Ramos (cell line): ENCODE measurements around the gene NOPCHAP1.
"Not testable (repeated sequence)": the region's sequence is repeated elsewhere in the genome, so short reads cannot be mapped to it uniquely, and the experiment has no call there.

Source experiments
- in situ Hi-C: fragments of 300-500 bp; cut with MboI; formaldehyde crosslinking; loops from one replicate; pipeline ENCODE4 v1.14.3; 2022; ENCODE audit warnings: low sequenced_read_pairs; ENCODE audit not compliant: unreplicated experiment

Gene NOPCHAP1

DNA sequence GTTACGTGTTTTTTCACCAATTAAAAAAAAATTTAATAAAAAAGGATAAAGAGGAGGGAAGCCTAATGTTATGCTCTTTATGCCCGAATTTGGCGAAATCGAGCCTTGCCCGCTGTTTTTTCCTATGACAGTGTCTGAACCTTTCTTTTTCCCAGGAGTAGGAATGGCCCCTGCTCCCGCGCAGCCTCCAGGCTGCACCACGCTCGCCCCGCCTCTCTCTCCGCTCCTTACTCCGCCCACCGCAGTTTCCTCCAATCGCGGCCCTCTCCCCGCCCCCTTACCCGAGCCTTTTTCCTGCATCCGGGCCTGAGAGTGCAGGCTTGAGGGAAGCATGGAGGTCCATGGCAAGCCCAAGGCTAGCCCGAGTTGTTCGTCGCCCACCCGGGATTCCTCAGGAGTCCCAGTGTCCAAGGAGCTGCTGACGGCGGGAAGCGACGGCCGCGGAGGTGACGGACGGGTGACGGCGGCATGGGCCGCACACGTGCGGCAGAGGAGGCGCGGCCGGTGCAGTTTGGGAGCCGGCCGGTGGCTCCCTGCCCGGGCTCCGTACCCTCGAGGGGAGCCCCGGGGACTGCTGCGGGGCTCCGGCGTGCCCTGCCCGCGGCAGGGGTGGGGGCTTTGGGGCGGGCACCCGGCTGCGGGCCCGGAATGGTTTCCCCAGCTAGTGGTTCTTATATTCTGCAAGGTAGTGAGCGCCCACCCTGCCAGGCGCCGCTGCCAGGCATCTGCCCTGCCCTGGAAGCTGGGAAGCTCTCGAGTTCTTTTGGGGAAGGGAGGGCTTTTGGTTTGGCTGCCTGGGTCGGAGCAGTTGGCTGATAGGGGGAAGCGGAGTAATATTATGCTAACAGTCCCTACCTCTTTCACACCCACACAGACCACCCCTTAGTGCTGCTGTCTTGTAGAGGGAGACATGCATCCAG is at the start of gene NOPCHAP1:
TSS of gene NOPCHAP1 (plus strand) at position 295 of the 920 bp plus-strand sequence. CDS start at position 332, 37 bp downstream.
- in situ Hi-C loops, result no loop called here

DNA sequence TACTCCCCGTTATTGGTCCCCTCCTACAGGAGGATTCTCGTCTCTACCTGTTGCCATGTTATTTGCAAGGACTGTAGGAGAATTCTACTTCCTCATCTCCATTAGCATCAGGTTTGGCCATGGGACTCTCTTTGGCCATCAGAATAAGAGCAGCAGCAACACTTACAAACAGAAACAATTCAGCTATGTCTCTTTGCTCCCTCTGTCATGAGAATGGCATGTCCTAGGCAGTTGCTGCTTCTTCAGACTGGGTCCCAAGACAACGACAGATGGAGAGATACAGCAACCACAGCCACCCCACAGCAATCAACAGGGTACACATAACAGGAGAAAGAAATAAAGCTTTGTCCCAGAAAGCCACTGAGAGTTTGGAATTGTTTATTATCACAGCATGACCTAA is 47.7 kb upstream of the NOPCHAP1 start:
- in situ Hi-C loops, result no loop called here

- in situ Hi-C loops, result no loop called here
Observed at GRCh38 chr12:104939089-104939488, 47.0 kb upstream of the NOPCHAP1 start.

- in situ Hi-C loops, result no loop called here
Observed at GRCh38 chr12:104941454-104941853, 44.7 kb upstream of the NOPCHAP1 start.

DNA sequence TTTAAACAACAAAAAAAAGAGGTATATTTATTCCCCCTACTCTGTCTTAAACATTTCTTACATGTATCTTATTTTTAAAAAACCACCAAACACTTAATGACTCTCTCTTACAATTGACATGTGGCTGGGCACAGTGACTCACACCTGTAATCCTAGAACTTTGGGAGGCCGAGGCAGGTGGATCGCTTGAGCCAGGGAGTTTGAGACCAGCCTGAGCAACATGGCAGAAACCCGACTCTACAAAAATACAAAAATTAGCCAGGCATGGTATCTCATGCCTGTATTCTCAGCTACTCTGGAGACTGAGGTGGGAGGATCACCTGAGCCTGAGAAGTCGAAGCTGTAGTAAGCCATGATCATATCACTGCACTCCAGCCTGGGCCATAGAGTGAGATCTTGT is 44.0 kb upstream of the NOPCHAP1 start:
- in situ Hi-C loops, result no loop called here

DNA sequence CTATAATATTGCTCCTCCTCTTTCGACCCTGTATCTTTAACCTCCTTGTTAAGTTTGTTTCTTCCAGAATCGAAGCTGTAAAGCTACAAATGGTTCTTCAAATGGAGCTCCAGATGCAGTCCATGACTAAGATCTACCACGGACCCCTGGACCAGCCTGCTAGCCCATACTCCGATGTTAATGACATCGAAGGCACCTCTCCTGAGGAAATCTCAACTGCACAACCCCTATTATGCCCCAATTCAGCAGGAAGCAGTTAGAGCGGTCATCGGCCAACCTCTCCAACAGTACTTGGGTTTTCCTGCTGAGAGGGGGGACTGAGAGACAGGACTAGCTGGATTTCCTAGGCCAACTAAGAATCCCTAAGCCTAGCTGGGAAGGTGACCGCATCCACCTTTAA is 42.7 kb upstream of the NOPCHAP1 start:
- in situ Hi-C loops, result not testable (repeated sequence)

DNA sequence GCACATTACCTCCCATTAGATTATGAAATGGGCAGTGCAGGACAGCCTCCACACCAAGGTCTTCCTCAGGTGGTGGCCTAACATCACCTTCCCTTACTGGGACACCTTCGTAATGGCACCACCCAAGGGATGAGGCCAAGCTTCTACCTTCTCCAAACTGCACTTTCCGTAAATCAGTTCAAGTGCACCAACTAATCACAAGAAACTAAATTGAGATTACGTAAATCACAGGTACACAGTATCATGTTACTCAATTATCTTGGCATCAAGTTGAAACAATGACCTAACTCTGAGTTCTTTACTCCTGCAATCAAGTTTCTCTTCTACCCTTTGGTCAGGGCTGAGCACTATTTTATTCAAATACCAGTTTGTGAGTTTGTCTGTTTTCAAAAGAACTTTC is 41.9 kb upstream of the NOPCHAP1 start:
- in situ Hi-C loops, result no loop called here

- in situ Hi-C loops, result not testable (repeated sequence)
Observed at GRCh38 chr12:104948716-104949115, 37.4 kb upstream of the NOPCHAP1 start.

DNA sequence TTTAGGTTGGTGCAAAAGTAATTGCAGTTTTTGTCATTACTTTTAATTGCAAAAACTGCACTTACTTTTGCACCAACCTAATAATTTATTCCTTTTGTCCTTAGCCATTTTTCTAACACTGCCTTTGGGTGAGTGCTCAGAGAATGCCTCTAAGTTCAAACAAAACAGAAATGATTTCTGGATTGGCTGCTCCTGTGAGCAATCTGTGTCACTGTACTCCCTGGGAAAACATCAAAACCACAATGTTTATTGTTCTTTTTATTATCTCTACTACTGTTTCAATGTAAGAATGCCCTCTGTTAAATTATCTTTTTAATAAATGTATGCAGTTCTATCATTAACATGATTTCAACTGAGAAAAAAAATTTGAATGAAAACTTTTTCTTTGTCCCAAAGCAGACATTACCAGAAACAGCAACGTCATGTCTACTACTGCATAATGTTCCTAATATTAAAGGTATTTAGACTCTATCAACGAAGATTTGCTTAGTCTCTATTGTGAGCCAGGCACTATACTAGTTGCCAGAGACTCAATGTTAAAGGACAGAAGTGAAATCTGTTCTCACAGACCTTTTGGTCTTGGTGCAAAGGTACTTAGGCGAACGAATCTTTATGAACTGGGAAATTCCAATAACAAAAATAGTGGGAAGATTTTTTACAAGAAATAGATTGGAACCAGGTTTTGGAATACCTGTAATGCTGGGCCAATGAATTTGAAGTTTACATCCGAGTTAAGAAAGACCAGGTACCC is 34.2 kb upstream of the NOPCHAP1 start:
- in situ Hi-C loops, result no loop called here

- in situ Hi-C loops, result no loop called here
Observed at GRCh38 chr12:104952816-104953215, 33.3 kb upstream of the NOPCHAP1 start.

GRCh38 chr12:104953323-104953722 is 32.8 kb upstream of the NOPCHAP1 start:
- in situ Hi-C loops, result no loop called here

GRCh38 chr12:104955703-104956102 is 30.4 kb upstream of the NOPCHAP1 start:
- in situ Hi-C loops, result no loop called here

DNA sequence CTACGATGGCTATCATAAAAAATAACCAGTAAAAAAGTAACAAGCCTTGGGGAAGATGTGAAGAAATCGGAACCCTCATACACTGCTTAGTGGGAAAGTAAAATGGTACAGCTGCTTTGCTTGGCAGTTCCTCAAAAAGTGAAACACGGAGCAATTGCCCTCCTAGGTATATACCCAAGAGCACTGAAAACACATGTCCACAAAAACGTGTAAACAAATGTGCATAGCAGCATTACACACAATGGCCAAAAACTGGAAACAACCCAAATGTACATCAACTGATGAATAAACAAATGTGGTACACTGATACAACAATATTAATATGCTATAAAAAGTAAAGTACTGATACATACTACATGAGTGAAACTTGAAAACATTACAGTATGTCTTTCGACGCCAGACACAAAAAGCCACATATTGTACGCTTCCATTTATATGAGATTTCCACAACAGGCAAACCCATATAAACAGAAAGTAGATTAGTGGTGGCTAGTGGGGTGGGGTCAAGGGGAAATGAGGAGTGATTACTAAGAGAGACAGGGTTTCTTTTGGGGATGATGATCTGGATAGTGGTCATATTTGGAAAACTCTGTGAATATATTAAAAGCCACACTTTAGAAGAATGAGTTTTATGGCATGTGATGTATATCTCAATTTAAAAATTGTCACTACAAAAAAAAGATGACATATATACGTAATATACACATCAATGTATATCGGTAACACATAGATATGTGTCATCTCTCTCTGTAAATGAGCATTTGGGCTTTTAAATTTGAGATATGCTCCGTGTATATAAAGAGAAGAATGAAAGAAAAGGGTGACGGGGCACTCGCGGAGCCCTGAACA is 29.0 kb upstream of the NOPCHAP1 start:
- in situ Hi-C loops, result no loop called here

GRCh38 chr12:104957719-104958000 is 28.5 kb upstream of the NOPCHAP1 start:
- in situ Hi-C loops, result no loop called here

DNA sequence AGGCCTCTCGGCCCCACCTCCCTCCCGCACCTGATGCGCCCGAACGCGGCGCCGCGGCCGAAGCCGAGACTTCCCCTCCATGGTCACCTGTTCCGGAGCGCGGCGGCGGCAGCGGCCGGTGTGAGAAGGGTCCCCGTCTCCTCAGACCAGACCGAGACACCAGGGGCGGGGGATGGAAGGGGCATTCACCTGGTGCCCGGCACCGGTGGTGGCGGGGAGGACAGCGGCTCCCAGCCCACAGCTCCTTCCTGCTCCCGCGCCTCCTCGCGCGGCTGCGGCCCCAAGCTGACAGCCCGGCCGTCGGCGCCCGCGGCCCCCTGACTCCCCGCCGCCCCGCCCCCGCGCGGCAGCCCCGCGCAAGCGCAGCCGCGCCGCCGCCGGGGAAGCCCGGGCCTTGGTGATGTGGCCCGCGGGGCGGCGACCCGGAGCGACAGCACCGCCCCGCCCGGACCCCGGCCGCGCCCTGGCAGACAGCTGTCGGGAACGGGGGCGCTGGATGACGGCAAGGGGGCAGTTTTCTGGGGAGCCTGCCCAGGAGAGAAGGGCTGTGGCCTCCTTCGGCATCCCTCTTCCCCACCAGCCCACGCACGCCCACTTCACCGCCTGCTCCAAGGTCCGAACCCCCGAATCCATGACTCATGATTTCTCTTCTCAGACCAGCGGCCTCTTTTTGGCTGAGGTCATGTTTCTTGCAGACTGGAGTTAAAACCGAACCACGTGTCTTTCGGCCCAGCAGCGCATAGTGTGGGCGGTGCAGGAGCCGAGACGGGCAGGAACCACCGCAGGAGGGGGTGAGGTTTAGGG is 27.9 kb upstream of the NOPCHAP1 start, which contains the start of gene SLC41A2:
TSS of gene SLC41A2 (minus strand) at position 290 of the 804 bp plus-strand sequence. CDS start 29,763 bp downstream, outside the sequence.
- in situ Hi-C loops, result no loop called here

- in situ Hi-C loops, result no loop called here
Observed at GRCh38 chr12:104958805-104959334, 27.2 kb upstream of the NOPCHAP1 start.

DNA sequence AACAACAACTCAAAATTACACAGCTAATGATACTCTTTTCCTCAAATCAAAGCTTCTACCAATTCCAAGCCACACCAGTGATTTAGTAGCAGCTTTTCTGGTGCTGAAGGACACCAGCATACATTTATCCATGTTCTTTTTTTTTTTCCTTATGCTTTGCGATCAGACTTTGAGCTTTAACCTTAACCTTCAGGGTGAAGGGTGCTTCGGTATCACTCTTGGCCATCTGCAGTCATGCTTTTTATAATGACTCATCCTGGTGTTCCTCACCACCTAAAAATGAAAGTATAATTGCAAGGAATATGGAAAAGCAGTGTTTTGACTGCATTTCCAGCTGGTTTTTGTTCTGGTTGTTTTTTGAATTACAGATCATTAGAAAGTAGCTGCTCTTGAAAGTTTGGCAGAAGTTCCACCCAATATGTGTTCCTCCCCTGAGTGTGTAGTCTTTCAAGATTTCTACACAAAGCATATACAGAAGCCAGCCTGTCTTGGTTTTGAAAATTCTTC is 26.7 kb upstream of the NOPCHAP1 start:
- in situ Hi-C loops, result no loop called here

GRCh38 chr12:104960464-104960863 is 25.7 kb upstream of the NOPCHAP1 start:
- in situ Hi-C loops, result no loop called here

- in situ Hi-C loops, result no loop called here
Observed at GRCh38 chr12:104963757-104964156, 22.4 kb upstream of the NOPCHAP1 start.
